ENCODE data around the gene AOPEP.

AOPEP gene

GRCh38 chr9:95090023-95090791, 363.7 kb downstream of the AOPEP start:
- no peak for DNase-seq

- DNase-seq: no peak
These were observed 364.5 kb downstream of the AOPEP start for GRCh38 chr9:95090871-95091577.

GRCh38 chr9:95091601-95092261, 365.2 kb downstream of the AOPEP start:
- peak; percentile 27 for DNase-seq

DNA sequence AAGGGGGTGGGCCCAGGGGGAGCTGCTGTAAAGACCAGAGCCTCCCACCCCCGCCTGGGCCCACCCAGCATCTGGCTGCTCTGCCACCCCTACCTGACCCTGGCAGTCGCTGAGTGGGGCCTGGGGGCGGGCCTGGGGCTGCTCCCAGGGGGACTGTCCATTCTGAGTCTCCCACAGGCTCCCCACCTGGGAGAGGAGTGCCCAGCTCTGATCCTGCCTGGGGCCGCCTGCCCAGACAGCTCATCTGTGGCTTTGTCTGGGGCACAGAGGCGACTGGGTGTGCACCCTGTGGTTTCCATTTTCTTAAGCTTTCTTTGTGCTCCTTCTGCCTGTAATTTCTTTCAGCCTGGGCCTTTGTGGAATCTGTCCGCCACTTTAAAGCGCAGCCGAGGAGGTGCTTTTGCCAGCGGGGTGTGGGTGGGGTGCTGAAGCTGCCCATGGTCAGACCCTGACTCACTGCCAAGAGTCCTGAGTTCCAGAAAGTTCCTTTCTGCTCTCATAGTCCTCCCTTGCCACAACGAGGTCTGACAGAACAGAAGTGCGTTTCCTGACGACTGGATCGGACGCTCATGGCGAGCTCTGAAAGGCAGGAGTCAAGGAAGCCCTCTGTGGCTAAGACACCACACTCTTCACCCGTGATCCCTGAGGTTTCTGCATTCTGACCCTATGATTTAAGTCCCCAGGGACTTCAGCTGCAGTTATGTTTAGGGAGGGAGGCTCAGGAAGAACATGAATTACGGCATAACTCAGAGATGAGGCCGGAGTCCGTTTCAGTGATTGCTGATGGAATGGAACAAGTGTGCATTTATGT, 366.0 kb downstream of the AOPEP start:
- DNase-seq: peak; percentile 13

DNA sequence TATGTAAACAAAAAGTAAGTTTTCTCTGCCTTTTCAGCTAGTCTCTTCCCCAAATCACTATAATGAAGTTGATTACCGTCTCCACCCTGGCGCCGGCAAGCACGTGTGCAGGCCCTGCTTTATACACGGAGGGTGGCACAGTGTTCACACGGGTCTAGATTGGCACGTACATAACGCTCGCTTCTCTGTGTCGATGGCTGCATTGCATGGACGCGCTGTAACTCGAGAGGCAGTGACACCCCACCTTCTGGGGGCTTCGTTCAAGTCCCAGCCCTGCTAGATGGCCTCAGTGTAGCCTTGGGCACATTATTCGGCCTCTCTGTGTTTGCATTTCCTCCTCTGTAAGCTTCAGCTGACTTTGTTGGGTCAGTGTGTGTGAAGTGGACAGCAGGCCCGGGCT, 367.1 kb downstream of the AOPEP start:
- DNase-seq: no peak

GRCh38 chr9:95094002-95094401, 367.5 kb downstream of the AOPEP start:
- no peak for DNase-seq

DNA sequence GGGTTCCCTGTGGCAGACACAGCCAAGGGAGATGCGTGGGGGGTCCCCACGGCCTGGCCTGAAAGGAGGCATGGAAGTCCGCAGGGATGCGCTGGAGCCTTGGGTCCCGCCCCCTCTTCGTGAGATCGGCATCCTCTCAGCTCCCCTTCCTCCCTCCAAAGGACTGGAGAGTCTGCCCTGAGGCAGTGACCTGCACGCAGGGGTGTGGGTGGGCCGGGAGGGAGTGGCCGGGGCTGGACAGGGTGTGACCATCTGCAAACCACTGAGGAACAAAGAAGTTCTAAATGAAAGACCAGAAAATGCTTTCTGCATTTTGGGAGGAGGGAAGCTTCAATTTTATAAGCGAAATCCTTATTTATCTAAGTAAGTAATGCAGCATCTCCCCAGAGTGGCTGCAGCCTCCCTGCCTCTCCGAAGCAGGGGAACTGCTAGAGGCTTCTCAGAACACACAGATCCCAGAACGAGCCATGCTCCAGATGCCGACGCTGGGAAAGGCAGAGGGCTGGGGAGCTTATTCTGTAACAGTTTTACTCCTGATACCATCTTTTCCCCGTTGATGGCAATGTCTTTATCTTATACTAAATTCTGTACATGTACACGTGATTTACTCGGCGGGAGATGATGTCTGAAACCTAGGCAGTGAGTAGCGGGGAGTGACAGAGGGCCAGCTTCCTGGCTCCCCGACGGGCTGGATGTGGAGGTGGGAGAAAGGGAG, 369.3 kb downstream of the AOPEP start:
- no peak for DNase-seq

DNA sequence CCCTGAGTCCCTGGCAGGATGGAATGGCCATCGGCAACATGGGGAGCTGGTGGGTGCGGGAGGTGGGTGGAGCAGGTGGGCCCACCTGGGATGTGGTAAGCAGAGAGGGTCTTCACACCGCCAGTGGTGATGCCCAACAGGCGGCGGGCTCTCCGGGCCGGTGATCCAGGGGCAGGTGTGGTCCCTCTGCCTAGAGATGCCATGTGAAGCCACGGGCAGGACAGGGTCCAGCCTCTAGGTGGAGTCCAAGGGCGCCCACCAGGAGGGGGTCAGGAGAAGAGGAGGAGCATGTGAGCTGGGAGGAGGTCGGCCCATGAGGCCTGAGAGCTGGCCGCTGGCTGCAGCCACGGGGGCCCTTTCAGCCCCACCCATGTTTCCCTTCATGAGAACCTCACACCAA, 369.9 kb downstream of the AOPEP start:
- DNase-seq: no peak

- DNase-seq: no peak
These were observed 370.3 kb downstream of the AOPEP start for GRCh38 chr9:95096807-95097206.

GRCh38 chr9:95097279-95097678, 370.8 kb downstream of the AOPEP start:
- no peak for DNase-seq

DNA sequence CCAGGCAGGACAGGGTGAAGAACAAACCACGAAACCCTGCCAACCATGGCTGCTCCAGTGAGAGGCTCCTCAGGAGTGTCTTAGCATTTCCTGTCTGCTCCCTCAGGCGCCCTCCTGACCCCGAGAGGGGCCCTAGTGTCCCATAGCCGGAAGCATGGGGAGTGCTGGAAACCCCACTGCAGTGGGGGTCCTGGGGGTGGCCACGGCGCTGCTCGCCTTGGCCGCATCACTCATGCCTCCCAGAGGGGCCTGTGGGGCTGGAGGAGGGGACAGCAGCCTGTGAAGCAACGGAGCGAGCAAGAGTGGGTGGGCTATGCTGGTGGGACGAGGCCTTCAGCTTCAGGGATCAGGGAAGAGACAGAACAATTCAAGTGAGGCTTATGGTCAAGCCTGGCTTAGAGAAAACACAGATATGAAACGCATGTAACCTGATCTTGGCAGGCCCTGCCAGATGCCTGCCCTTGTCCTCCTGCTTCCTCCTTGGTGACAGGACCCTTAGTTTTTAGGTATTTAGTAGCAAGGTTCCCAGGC, 372.0 kb downstream of the AOPEP start:
- no peak for DNase-seq

GRCh38 chr9:95099321-95100070, 373.0 kb downstream of the AOPEP start:
- DNase-seq: no peak

- no peak for DNase-seq
These were observed 373.6 kb downstream of the AOPEP start for GRCh38 chr9:95100071-95100627.

DNA sequence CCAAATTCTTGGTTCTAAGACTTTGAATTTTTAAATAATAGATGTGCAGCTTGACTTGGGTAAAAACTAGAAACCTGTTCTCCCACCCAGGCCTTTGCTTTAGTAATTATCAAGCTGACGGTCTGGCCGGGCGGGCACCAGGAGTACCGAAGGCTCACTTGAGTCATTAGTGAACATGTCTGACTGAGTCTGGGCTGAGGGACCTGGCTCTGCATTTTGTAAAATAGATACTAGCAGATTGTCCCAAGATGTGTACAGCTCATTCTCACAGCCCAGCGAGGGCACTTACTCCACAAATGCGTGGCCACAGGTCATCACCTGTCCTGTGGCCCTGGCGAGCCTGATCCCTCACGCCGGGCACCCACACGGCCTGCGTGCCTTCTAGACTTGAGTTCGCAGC, 374.8 kb downstream of the AOPEP start:
- DNase-seq: no peak

DNA sequence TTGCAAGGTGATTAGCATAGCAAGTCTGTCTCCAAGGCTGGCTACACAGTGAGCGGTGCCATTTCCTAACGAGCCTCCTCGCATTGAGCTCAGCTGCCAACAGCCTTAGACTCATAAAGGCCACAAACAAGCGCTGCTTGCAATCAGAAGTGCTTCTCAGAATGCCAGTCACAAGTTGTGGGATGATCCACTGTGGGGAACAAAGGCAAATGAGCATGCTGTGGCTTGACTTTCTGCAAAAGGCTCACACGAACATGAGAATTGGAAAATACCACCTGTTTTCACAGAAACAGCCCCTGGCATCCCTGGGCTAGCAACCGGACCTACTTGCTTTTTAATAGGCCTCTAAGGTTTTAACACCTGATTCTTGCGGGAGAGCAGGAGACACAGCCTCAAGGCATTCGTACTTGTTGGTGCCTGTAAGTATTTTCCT, 375.5 kb downstream of the AOPEP start:
- no peak for DNase-seq

- DNase-seq: no peak
These were observed 376.1 kb downstream of the AOPEP start for GRCh38 chr9:95102572-95102971.

- DNase-seq: no peak
These were observed 376.8 kb downstream of the AOPEP start for GRCh38 chr9:95103281-95103771.

- DNase-seq: no peak
These were observed 377.5 kb downstream of the AOPEP start for GRCh38 chr9:95103871-95104580.

DNA sequence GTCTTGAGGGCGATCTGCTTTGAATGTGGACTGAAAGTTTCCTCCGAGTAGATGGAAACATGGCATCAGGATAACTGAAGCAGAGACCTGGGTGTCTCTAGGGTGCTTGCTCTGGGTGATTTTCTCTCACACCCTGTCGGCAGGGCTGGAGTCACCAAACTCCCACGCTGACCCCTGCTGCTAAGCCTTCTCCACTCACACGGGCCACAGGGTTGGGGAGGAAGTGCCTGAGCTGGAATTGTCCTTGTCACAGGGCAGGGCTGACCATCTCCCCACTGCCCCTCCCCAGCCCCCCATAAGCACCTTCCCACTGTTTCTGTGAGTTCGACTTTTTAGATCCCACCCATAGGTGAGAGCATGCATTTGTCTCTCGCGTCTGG, 378.1 kb downstream of the AOPEP start:
- no peak for DNase-seq

DNA sequence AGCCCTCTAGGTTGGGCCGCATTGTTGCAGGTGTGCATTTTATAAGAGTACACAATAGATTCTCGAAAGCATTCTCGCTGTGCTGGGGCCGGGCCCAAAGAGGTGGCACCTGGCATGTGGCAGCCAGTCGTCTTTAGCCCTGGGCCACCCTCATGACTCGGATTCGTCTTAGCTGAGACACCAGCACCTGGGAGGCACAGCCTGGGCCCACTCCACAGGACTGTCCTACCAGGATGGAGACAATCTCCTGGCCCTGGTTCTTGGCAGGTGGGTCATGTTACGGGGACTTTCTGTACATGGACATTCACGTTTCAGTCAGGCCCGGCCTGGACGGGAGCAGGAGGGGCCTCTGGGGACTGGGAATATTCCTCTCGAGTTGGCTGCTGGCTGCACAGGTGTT, 378.5 kb downstream of the AOPEP start:
- DNase-seq: no peak

Data from hematopoietic multipotent progenitor cell treated with erythropoietin and hydrocortisone succinate and interleukin-3 and kit ligand, for 8 days (in vitro differentiated cells).